Liver (tissue), 9 donors: ENCODE measurements around the gene ALK. TPM values are rescaled to one million over a fixed set of nuclear protein-coding genes. Genes with fewer than 3 reads are reported as not detected.

Experiments used
- DNase-seq: peaks from one replicate; pipeline ENCODE4 v3.0.0-alpha.2; 2017; ENCODE audit warnings: low spot score
- H3K27ac ChIP-seq, 2 donors: one replicate each; pipeline ENCODE4 v1.7.0; 2013; ENCODE audit warnings: inconsistent platforms in 2 of 2, low read length in 2 of 2, control low read depth in 1 of 2, low read depth in 1 of 2, mild to moderate bottlenecking in 1 of 2
- H3K27me3 ChIP-seq, 4 donors: one replicate each; pipeline versions ENCODE4 v1.6.1 to v1.7.0; 2013; ENCODE audit warnings: low read length in 3 of 4, inconsistent platforms in 1 of 4, mild to moderate bottlenecking in 1 of 4, moderate library complexity in 1 of 4; ENCODE audit not compliant: control insufficient read depth in 4 of 4, insufficient read depth in 4 of 4
- H3K36me3 ChIP-seq, 4 donors: one replicate each; pipeline versions ENCODE4 v1.6.1 to v1.7.0; 2013; ENCODE audit warnings: low read length in 3 of 4, mild to moderate bottlenecking in 3 of 4, low read depth in 1 of 4, moderate library complexity in 1 of 4; ENCODE audit not compliant: control insufficient read depth in 4 of 4, insufficient read depth in 3 of 4
- H3K4me1 ChIP-seq, 4 donors: one replicate each; pipeline versions ENCODE4 v1.6.1 to v1.7.0; 2013; ENCODE audit warnings: low read length in 3 of 4, mild to moderate bottlenecking in 3 of 4, moderate library complexity in 1 of 4; ENCODE audit not compliant: control insufficient read depth in 4 of 4, insufficient read depth in 4 of 4
- H3K4me3 ChIP-seq, 3 donors: one replicate each; pipeline versions ENCODE4 v1.6.1 to v1.7.0; 2013; ENCODE audit warnings: low read length in 3 of 3, control low read depth in 1 of 3, low read depth in 1 of 3, mild to moderate bottlenecking in 1 of 3
- H3K9ac ChIP-seq, 2 donors: one replicate each; pipeline ENCODE4 v1.7.0; 2013; ENCODE audit warnings: low read length in 2 of 2, mild to moderate bottlenecking in 2 of 2, moderate library complexity in 2 of 2, control low read depth in 1 of 2, low read depth in 1 of 2
- H3K9me3 ChIP-seq, 4 donors: one replicate each; pipeline versions ENCODE4 v1.6.1 to v1.7.0; 2013; ENCODE audit warnings: low read length in 3 of 4; ENCODE audit not compliant: control insufficient read depth in 4 of 4
- EGR1 ChIP-seq, 2 donors: IDR thresholded peaks; 2 replicates each; pipeline ENCODE4 v1.6.1; 2016 to 2018; ENCODE audit warnings: antibody characterized with exemption in 2 of 2, low read depth in 2 of 2
- GABPA ChIP-seq, 2 donors: IDR thresholded peaks in 1 of 2; conservative IDR thresholded peaks in 1 of 2; 2 replicates each; pipeline ENCODE4 v1.6.1; 2016; ENCODE audit warnings: antibody characterized with exemption in 2 of 2, mild to moderate bottlenecking in 1 of 2, moderate library complexity in 1 of 2
- HNF4A ChIP-seq, 2 donors: conservative IDR thresholded peaks; 2 replicates each; pipeline ENCODE4 v1.6.1; 2016; ENCODE audit warnings: antibody characterized with exemption in 2 of 2, mild to moderate bottlenecking in 2 of 2
- HNF4G ChIP-seq: IDR thresholded peaks from 2 replicates; pipeline ENCODE4 v1.6.1; 2016; ENCODE audit warnings: antibody characterized with exemption
- RAD21 ChIP-seq, 2 donors: IDR thresholded peaks; 2 replicates each; pipeline ENCODE4 v1.6.1; 2016; ENCODE audit warnings: antibody characterized with exemption in 2 of 2, mild to moderate bottlenecking in 2 of 2
- RXRA ChIP-seq, 2 donors: IDR thresholded peaks; 2 replicates each; pipeline ENCODE4 v1.6.1; 2017 to 2018; ENCODE audit warnings: antibody characterized with exemption in 2 of 2, mild to moderate bottlenecking in 1 of 2
- SP1 ChIP-seq: IDR thresholded peaks from 2 replicates; pipeline ENCODE4 v1.6.1; 2018; ENCODE audit warnings: antibody characterized with exemption, mild to moderate bottlenecking
- TAF1 ChIP-seq: conservative IDR thresholded peaks from 2 replicates; pipeline ENCODE4 v1.6.1; 2016; ENCODE audit warnings: antibody characterized with exemption, mild to moderate bottlenecking
- YY1 ChIP-seq: IDR thresholded peaks from 2 replicates; pipeline ENCODE4 v1.6.1; 2016; ENCODE audit warnings: antibody characterized with exemption, mild to moderate bottlenecking
- WGBS: extraction: QIAGEN DNeasy Blood & Tissue Kit; methylation state at CpG from one replicate; pipeline ENCODE4 v1.1.7; 2013; 5-methylcytosine and 5-hydroxymethylcytosine counted together
- polyA plus RNA-seq, 2 donors: library from polyadenylated mRNA; stranded (reverse) in 1 of 2; unstranded in 1 of 2; fragments of 200-250 nt in 1 of 2; fragments of >200 nt in 1 of 2; fragmentation: Nextera tagmentation in 1 of 2; extraction: Ambion mirVana in 1 of 2; gene quantifications; one replicate each; pipeline versions ENCODE4 v1.2.1 to v1.2.3, GENCODE V29; 2013 to 2015
- total RNA-seq, 2 donors: library from RNA; depleted of rRNA; stranded (reverse); fragments of >200 nt; gene quantifications; one replicate each; pipeline ENCODE4 v1.2.3, GENCODE V29; 2014
- TF ChIP-seq, protein P1 (sequence below): IDR thresholded peaks from 2 replicates; pipeline ENCODE4 v1.6.1; 2016; ENCODE audit warnings: antibody characterized with exemption
- TF ChIP-seq, protein P2 (sequence below): fragments of 150-350 bp; IDR thresholded peaks from 2 replicates; pipeline ENCODE4 v1.5.1; 2017; ENCODE audit warnings: improper control_type of control experiment, low read depth, low read length; ENCODE audit not compliant: missing input control
- TF ChIP-seq, protein P3 (sequence below): IDR thresholded peaks from 2 replicates; pipeline ENCODE4 v1.6.1; 2016; ENCODE audit warnings: antibody characterized with exemption, mild to moderate bottlenecking
- TF ChIP-seq, protein P4 (sequence below): IDR thresholded peaks from 2 replicates; pipeline ENCODE4 v1.6.1; 2016; ENCODE audit warnings: antibody characterized with exemption
- donor health status: healthy.
- donor health status: healthy.
- donor health status: healthy.
- donor health status: healthy.
- donor health status: healthy.

Gene ALK
- total and polyA plus RNA-seq, 4 donors = under 0.01 TPM; not detected in 3

DNA sequence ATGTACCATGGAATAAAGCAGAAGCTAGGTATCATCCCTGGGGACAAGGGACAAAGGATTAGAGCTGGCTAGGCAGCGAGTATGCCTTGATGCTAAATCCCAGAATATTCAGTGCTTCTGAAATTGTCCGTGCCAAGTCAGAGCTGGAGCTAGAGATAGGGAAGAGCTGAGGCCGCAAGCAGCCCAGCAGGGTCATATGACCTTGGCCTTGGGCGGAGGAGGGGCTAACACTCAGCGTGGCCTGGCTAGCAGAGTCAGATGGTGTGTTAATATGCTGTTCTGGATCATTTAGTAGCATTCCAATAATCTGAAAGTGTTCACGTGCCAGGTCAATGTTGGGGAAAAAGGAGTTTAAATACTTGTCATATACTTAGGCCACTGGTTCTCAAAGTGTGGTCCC, 431.3 kb downstream of the ALK start:
- no peaks in the 10 kb centered on the region for H3K36me3 ChIP-seq
- WGBS = 77% methylated on average over 6 of the region's 6 CpGs
- no peak for DNase-seq
- TF ChIP-seq, protein P1, sequence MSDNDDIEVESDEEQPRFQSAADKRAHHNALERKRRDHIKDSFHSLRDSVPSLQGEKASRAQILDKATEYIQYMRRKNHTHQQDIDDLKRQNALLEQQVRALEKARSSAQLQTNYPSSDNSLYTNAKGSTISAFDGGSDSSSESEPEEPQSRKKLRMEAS = no peak
- TF ChIP-seq TAF1 = no peak
- TF ChIP-seq HNF4G = no peak
- TF ChIP-seq, protein P2, sequence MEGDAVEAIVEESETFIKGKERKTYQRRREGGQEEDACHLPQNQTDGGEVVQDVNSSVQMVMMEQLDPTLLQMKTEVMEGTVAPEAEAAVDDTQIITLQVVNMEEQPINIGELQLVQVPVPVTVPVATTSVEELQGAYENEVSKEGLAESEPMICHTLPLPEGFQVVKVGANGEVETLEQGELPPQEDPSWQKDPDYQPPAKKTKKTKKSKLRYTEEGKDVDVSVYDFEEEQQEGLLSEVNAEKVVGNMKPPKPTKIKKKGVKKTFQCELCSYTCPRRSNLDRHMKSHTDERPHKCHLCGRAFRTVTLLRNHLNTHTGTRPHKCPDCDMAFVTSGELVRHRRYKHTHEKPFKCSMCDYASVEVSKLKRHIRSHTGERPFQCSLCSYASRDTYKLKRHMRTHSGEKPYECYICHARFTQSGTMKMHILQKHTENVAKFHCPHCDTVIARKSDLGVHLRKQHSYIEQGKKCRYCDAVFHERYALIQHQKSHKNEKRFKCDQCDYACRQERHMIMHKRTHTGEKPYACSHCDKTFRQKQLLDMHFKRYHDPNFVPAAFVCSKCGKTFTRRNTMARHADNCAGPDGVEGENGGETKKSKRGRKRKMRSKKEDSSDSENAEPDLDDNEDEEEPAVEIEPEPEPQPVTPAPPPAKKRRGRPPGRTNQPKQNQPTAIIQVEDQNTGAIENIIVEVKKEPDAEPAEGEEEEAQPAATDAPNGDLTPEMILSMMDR = no peak
- no peak for TF ChIP-seq RAD21 (IDR thresholded peaks at IDR 0.05)
- TF ChIP-seq GABPA (IDR thresholded peaks at IDR 0.05 in 1 of 2, conservative IDR thresholded peaks at IDR 0.05 in 1 of 2) = no peak
- no peak for TF ChIP-seq RXRA (IDR thresholded peaks at IDR 0.05)
- TF ChIP-seq, protein P3, sequence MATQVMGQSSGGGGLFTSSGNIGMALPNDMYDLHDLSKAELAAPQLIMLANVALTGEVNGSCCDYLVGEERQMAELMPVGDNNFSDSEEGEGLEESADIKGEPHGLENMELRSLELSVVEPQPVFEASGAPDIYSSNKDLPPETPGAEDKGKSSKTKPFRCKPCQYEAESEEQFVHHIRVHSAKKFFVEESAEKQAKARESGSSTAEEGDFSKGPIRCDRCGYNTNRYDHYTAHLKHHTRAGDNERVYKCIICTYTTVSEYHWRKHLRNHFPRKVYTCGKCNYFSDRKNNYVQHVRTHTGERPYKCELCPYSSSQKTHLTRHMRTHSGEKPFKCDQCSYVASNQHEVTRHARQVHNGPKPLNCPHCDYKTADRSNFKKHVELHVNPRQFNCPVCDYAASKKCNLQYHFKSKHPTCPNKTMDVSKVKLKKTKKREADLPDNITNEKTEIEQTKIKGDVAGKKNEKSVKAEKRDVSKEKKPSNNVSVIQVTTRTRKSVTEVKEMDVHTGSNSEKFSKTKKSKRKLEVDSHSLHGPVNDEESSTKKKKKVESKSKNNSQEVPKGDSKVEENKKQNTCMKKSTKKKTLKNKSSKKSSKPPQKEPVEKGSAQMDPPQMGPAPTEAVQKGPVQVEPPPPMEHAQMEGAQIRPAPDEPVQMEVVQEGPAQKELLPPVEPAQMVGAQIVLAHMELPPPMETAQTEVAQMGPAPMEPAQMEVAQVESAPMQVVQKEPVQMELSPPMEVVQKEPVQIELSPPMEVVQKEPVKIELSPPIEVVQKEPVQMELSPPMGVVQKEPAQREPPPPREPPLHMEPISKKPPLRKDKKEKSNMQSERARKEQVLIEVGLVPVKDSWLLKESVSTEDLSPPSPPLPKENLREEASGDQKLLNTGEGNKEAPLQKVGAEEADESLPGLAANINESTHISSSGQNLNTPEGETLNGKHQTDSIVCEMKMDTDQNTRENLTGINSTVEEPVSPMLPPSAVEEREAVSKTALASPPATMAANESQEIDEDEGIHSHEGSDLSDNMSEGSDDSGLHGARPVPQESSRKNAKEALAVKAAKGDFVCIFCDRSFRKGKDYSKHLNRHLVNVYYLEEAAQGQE = no peak
- no peak for TF ChIP-seq SP1
- no peak for TF ChIP-seq HNF4A (conservative IDR thresholded peaks at IDR 0.05)
- no peak for TF ChIP-seq YY1
- no peak for TF ChIP-seq EGR1 (IDR thresholded peaks at IDR 0.05; ENCODE audit: low read depth in 2 of 2)
- no peaks in the 10 kb centered on the region for H3K27me3 ChIP-seq
- H3K4me1 ChIP-seq = no peaks in the 10 kb centered on the region
- no peaks in the 10 kb centered on the region for H3K9me3 ChIP-seq
- H3K9ac ChIP-seq = no peak overlapping the region
- no peak overlapping the region for H3K27ac ChIP-seq
- no peak overlapping the region for H3K4me3 ChIP-seq

DNA sequence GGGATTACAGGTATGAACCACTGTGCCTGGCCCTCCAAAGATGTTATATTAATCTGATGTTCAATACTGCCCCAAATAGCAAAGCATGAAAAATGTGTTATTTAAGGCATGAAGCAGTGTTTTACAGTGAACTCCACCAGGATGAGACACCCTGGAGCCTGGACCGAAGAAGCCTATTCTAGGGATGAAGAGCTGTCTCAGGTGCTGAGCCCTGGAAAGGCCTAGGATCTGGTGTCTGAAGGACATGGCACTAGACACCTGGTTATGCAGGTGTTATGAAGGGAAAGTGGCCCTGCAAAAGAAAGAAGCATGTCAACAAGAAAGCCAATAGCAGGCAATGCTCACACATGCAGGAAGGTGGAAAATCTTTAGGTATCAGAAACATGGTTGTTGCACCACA, 431.8 kb downstream of the ALK start:
- Histone ChIP-seq H3K4me3 (no peak overlapping the region), H3K27ac (no peak overlapping the region), H3K9ac (no peak overlapping the region), H3K27me3 (no peaks in the 10 kb centered on the region), H3K36me3 (no peaks in the 10 kb centered on the region), H3K9me3 (no peaks in the 10 kb centered on the region), H3K4me1 (no peaks in the 10 kb centered on the region)
- WGBS = 92% methylated on average over 1 of the region's 1 CpG
- DNase-seq = no peak
- TF ChIP-seq, protein P4, sequence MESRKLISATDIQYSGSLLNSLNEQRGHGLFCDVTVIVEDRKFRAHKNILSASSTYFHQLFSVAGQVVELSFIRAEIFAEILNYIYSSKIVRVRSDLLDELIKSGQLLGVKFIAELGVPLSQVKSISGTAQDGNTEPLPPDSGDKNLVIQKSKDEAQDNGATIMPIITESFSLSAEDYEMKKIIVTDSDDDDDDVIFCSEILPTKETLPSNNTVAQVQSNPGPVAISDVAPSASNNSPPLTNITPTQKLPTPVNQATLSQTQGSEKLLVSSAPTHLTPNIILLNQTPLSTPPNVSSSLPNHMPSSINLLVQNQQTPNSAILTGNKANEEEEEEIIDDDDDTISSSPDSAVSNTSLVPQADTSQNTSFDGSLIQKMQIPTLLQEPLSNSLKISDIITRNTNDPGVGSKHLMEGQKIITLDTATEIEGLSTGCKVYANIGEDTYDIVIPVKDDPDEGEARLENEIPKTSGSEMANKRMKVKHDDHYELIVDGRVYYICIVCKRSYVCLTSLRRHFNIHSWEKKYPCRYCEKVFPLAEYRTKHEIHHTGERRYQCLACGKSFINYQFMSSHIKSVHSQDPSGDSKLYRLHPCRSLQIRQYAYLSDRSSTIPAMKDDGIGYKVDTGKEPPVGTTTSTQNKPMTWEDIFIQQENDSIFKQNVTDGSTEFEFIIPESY = no peak
- no peak for TF ChIP-seq TAF1
